K562 (cell line): ENCODE measurements around the gene C2orf76. TPM values are rescaled to one million over a fixed set of nuclear protein-coding genes. Genes with fewer than 3 reads are reported as not detected.

Source experiments
- BRCA1 ChIP-seq, 2 experiments: fragments of 450-650 bp in 1 of 2; sonication (generic) in 1 of 2; formaldehyde crosslinking in 1 of 2; IDR thresholded peaks; 2 replicates each; pipeline versions ENCODE4 v1.5.0 to v1.6.1; 2017 to 2020; ENCODE audit warnings: mild to moderate bottlenecking in 1 of 2, missing genetic modification reagents in 1 of 2
- CC2D1A ChIP-seq: fragments of 450-650 bp; IDR thresholded peaks from 2 replicates; pipeline ENCODE4 v1.6.1; 2017; ENCODE audit warnings: mild to moderate bottlenecking
- CGGBP1 ChIP-seq: fragments of 250-450 bp; sonication (Bioruptor Pico); IDR thresholded peaks from 2 replicates; pipeline ENCODE4 v1.9.0; 2021; ENCODE audit warnings: mild to moderate bottlenecking
- COPS2 ChIP-seq: fragments of 450-650 bp; conservative IDR thresholded peaks from 2 replicates; pipeline ENCODE4 v1.6.1; 2016; ENCODE audit warnings: mild to moderate bottlenecking, moderate library complexity
- DMBX1 ChIP-seq: fragments of 250-450 bp; sonication (Bioruptor Pico); IDR thresholded peaks from 2 replicates; pipeline ENCODE4 v1.8.0; 2022; ENCODE audit warnings: inconsistent platforms, mild to moderate bottlenecking, moderate library complexity, borderline replicate concordance
- FOXK1 ChIP-seq: sonication (generic); formaldehyde crosslinking; IDR thresholded peaks from 2 replicates; pipeline ENCODE4 v1.8.0; 2022; ENCODE audit warnings: missing genetic modification reagents, mild to moderate bottlenecking, borderline replicate concordance
- GTF2F1 ChIP-seq: IDR thresholded peaks from 2 replicates; pipeline ENCODE4 v1.6.1; 2011; ENCODE audit warnings: low read depth, low read length, improper control_type of control experiment
- KDM1A ChIP-seq, 2 experiments: fragments of 450-650 bp; IDR thresholded peaks; 2 replicates each; pipeline ENCODE4 v1.6.1; 2016; ENCODE audit warnings: mild to moderate bottlenecking in 2 of 2
- MYNN ChIP-seq, 2 experiments: sonication (generic); formaldehyde crosslinking in 1 of 2; IDR thresholded peaks; 2 replicates each; pipeline versions ENCODE4 v1.5.0 to v1.6.1; 2016 to 2020; ENCODE audit warnings: antibody characterized with exemption in 1 of 2, missing genetic modification reagents in 1 of 2
- PTBP1 ChIP-seq: fragments of 200-400 bp; formaldehyde crosslinking; IDR thresholded peaks from 2 replicates; pipeline ENCODE4 v1.6.1; 2017; ENCODE audit warnings: low read depth, low read length
- RB1 ChIP-seq: fragments of 450-650 bp; IDR thresholded peaks from 2 replicates; pipeline ENCODE4 v1.6.1; 2017; ENCODE audit warnings: low read depth, mild to moderate bottlenecking
- SLC30A9 ChIP-seq: fragments of 250-450 bp; sonication (Bioruptor Pico); IDR thresholded peaks from 2 replicates; pipeline ENCODE4 v1.8.0; 2022; ENCODE audit warnings: mild to moderate bottlenecking, moderate library complexity
- SMAD3 ChIP-seq: fragments of 450-650 bp; formaldehyde crosslinking; conservative IDR thresholded peaks from 2 replicates; pipeline ENCODE4 v1.4.0; 2020; ENCODE audit warnings: mild to moderate bottlenecking
- SNIP1 ChIP-seq: fragments of 450-650 bp; IDR thresholded peaks from 2 replicates; pipeline ENCODE4 v1.7.1; 2017; ENCODE audit warnings: low read depth, mild to moderate bottlenecking
- SRSF7 ChIP-seq: fragments of 200-400 bp; formaldehyde crosslinking; optimal IDR thresholded peaks from 2 replicates; pipeline ENCODE3; 2017; ENCODE audit warnings: mild to moderate bottlenecking, low read depth, low read length
- ZKSCAN8 ChIP-seq: fragments of 200-800 bp; sonication (Bioruptor generic); IDR thresholded peaks from 2 replicates; pipeline ENCODE4 v1.6.1; 2016; ENCODE audit warnings: missing genetic modification characterization, missing compliant biosample characterization
- ZNF175 ChIP-seq: fragments of 200-800 bp; sonication (Bioruptor generic); IDR thresholded peaks from 2 replicates; pipeline ENCODE4 v1.6.1; 2016; ENCODE audit warnings: low read depth, mild to moderate bottlenecking, missing genetic modification characterization, missing compliant biosample characterization
- ZNF217 ChIP-seq: sonication (generic); formaldehyde crosslinking; IDR thresholded peaks from 2 replicates; pipeline ENCODE4 v1.8.0; 2022; ENCODE audit warnings: mild to moderate bottlenecking, missing genetic modification reagents
- ZNF431 ChIP-seq: sonication (generic); formaldehyde crosslinking; IDR thresholded peaks from 2 replicates; pipeline ENCODE4 v1.8.0; 2022; ENCODE audit warnings: mild to moderate bottlenecking, missing genetic modification reagents
- ZNF696 ChIP-seq: fragments of 250-450 bp; sonication (Bioruptor Pico); conservative IDR thresholded peaks from 2 replicates; pipeline ENCODE4 v1.4.0; 2020; ENCODE audit warnings: mild to moderate bottlenecking, moderate library complexity
- ZNF717 ChIP-seq: fragments of 250-450 bp; sonication (Bioruptor Pico); IDR thresholded peaks from 2 replicates; pipeline ENCODE4 v1.5.0; 2021
- polyA plus RNA-seq, 8 experiments: library from polyadenylated mRNA; depleted of rRNA in 4 of 8; stranded (reverse) in 5 of 8; unstranded in 3 of 8; fragments of >200 nt; fragmentation: Nextera tagmentation in 2 of 8; fragmentation: Illumina TruSeq in 1 of 8; extraction: Ambion mirVana in 2 of 8; extraction: Trizol in 1 of 8; gene quantifications; 2 replicates each; pipeline versions ENCODE4 v1.2.1 to v1.2.3, GENCODE V29; 2011 to 2014; ENCODE audit warnings: inconsistent platforms in 1 of 8, missing spikeins in 1 of 8
- total RNA-seq, 7 experiments: library from RNA; depleted of rRNA in 6 of 7; stranded (reverse); fragments of >200 nt in 6 of 7; fragmentation: Illumina TruSeq in 2 of 7; extraction: Trizol in 2 of 7; gene quantifications; 2 replicates each; pipeline versions ENCODE4 v1.2.1 to v1.2.3, GENCODE V29; 2011 to 2021; ENCODE audit warnings: low replicate concordance in 1 of 7
- TF ChIP-seq, protein P1 (sequence below), 2 experiments: fragments of 450-650 bp; formaldehyde crosslinking in 1 of 2; IDR thresholded peaks; 2 replicates each; pipeline versions ENCODE4 v1.4.0 to v1.6.1; 2014 to 2020; ENCODE audit warnings: mild to moderate bottlenecking in 2 of 2, borderline replicate concordance in 1 of 2, low read depth in 1 of 2

Gene C2orf76
- total and polyA plus RNA-seq, 9 of the 15 experiments (the other 6 are each of a cell fraction or from before 2014, with no cell fraction given): 4.8 to 26.2 (median 14.5) TPM

GRCh38 chr2:119338826-119339561 lies 27.6 kb downstream of the C2orf76 start (continued):
- TF ChIP-seq RB1: no peak
- no peak for TF ChIP-seq SNIP1
- peak; percentile 94 for TF ChIP-seq SMAD3 (CRISPR knock-in tag)
- TF ChIP-seq FOXK1 (CRISPR knock-in tag): no peak
- TF ChIP-seq GTF2F1: no peak
- TF ChIP-seq ZNF217 (CRISPR knock-in tag): no peak
- no peak for TF ChIP-seq SLC30A9 (CRISPR knock-in tag)
- 0 out of 2 replicates have a peak, but pooled peaks have one; percentile 16 for TF ChIP-seq MYNN (IDR thresholded peaks at IDR 0.05)
- TF ChIP-seq MYNN (CRISPR knock-in tag; IDR thresholded peaks at IDR 0.05): no peak
- TF ChIP-seq SRSF7: no peak
- peak; percentile 70; the same call in 1 of the 2 replicates for TF ChIP-seq ZKSCAN8 (CRISPR knock-in tag)
- no peak for TF ChIP-seq COPS2
- TF ChIP-seq KDM1A (IDR thresholded peaks at IDR 0.05): no peak
- no peak for TF ChIP-seq PTBP1
- no peak for TF ChIP-seq ZNF717 (CRISPR knock-in tag)
- TF ChIP-seq ZNF431 (CRISPR knock-in tag): no peak
- no peak for TF ChIP-seq CC2D1A
- TF ChIP-seq ZNF696 (CRISPR knock-in tag): 0 out of 2 replicates have a peak, but pooled peaks have one; percentile 49
- TF ChIP-seq ZNF175: peak; percentile 94
- no peak for TF ChIP-seq BRCA1 (IDR thresholded peaks at IDR 0.05)
- TF ChIP-seq BRCA1 (CRISPR knock-in tag; IDR thresholded peaks at IDR 0.05): no peak
- TF ChIP-seq, protein P1, sequence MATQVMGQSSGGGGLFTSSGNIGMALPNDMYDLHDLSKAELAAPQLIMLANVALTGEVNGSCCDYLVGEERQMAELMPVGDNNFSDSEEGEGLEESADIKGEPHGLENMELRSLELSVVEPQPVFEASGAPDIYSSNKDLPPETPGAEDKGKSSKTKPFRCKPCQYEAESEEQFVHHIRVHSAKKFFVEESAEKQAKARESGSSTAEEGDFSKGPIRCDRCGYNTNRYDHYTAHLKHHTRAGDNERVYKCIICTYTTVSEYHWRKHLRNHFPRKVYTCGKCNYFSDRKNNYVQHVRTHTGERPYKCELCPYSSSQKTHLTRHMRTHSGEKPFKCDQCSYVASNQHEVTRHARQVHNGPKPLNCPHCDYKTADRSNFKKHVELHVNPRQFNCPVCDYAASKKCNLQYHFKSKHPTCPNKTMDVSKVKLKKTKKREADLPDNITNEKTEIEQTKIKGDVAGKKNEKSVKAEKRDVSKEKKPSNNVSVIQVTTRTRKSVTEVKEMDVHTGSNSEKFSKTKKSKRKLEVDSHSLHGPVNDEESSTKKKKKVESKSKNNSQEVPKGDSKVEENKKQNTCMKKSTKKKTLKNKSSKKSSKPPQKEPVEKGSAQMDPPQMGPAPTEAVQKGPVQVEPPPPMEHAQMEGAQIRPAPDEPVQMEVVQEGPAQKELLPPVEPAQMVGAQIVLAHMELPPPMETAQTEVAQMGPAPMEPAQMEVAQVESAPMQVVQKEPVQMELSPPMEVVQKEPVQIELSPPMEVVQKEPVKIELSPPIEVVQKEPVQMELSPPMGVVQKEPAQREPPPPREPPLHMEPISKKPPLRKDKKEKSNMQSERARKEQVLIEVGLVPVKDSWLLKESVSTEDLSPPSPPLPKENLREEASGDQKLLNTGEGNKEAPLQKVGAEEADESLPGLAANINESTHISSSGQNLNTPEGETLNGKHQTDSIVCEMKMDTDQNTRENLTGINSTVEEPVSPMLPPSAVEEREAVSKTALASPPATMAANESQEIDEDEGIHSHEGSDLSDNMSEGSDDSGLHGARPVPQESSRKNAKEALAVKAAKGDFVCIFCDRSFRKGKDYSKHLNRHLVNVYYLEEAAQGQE (IDR thresholded peaks at IDR 0.05; ENCODE audit: borderline replicate concordance): peak; percentile 13; the same call in 1 of the 2 replicates
- TF ChIP-seq, protein P1 (CRISPR knock-in tag; IDR thresholded peaks at IDR 0.05; ENCODE audit: low read depth): no peak
- TF ChIP-seq CGGBP1 (CRISPR knock-in tag): no peak
- peak; percentile 98 for TF ChIP-seq DMBX1 (CRISPR knock-in tag)
